Stimulated activated CD8-positive, alpha-beta memory T cell treated with anti-CD3 and anti-CD28 coated beads, Interleukin-12 subunit alpha, Interleukin-12 subunit beta, amount 100 ng/mL, for 24 hours (primary cell): Measurements from ENCODE around the gene GDF10.

ENCODE experiments used
- DNase-seq: peaks from one replicate; pipeline ENCODE4 v3.0.0-alpha.2; 2020; ENCODE audit errors: extremely low read depth

Gene GDF10

DNA sequence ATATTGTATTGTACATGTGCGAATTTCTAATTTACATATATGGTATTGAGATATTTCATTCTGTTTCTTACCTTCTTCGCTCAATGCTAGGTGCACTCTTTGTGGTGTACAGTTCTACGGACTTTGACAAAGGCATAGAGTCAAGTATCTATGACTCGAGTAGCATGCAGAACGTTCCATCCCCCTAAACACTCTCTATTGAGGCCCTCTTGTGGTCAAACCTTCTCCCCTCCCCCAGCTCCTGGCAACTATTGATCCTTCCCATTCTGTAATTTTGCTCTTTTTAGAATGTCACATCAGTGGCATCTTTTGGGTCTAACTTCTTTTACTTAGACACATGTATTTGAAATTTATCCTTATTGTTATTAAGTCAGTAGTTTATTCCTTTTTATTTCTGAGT is 30.7 kb upstream of the GDF10 start:
- no peak for DNase-seq

DNA sequence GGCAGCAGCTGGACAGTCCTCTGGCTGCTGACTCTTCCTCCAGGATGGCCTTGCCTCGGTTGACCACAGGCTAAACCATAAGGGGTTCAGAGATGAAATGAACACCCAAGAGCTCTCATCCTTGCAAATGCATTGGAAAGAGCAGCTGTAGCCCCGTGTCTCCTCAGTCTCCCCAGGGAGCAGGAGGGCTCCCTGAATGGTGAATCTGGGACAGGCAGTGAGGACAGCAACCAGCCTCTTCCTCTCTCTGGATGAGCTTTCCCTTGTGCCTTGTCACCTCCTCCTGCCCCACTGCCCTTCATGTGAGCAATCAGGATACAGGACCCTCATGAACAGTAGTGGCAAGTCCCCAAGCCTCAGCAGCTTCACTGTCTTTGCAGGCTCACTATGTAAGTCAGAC is 23.9 kb upstream of the GDF10 start:
- no peak for DNase-seq

DNA sequence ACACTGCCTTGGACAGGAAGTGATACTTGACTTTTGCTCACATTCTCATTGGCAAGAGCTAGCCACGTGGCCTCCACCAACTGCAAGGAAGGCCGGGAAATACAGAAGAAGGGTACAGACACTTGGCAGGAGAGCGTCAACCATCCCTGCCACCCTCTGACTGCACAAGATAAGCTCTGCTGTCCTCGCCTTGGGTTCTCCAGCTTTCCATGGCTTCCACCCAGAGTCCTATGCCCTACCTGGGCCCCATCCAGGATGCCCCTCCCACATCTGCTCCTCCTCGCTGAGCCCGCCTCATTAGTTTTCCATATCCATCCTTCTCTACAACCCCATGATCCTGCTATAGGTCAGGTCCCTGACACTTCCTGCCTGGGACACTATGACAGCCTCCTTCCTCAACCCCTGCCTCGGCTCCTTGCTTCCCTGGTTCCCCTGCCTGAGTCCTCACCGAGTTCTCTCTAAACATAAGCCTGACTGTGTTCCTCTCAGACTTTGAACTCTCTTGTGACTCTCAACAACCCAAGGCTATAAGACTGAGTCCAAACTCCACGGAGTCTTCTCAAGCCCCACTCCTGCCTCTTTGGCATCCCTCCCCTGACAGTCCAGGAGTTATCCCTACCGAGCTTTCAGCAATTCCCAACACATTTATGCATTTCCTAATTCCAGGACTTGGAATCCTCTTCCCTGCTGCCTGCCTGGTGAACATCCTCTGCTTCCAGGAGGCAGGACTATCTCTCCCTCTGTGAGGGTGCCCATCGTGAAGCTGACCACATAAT is 23.2 kb upstream of the GDF10 start:
- DNase-seq, result no peak

DNA sequence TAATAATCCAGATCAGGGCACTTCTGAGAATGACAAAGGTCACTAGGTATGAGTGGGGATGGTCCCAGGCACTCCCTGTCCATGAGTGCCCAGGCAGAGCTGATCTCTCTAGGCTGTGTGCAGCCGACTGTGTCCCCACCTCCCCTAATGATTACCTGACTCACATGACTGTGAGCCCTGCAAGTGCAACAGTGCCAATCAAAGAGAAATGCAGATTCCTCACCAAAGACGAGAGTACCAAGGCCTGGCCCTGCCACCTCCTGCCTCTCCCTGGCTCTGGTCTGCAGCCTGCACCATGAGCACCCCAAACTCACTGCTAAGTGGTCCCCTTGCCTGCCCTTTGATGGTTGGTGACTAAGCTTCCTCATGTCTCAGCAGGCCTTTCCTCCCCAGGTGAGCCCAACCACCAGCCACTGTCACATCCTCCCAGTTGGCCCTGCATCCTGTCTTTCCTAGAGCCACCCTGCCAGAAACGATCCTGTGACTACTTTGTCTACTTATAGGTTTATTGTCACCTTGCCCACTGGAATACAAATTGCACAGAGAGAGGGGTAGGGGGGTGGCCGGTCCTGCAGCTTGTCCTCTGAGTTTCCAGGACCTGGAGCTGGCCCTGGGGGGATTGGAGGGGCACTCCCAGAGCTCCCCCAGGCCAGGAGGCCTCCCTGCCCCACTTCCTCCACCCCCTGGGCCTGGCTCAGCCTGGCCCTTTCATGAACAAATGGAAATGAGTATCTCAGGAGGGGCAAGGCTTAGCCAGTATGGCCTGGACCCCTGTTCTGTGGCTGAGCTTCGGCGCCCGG is 22.4 kb upstream of the GDF10 start:
- DNase-seq, result no peak

DNA sequence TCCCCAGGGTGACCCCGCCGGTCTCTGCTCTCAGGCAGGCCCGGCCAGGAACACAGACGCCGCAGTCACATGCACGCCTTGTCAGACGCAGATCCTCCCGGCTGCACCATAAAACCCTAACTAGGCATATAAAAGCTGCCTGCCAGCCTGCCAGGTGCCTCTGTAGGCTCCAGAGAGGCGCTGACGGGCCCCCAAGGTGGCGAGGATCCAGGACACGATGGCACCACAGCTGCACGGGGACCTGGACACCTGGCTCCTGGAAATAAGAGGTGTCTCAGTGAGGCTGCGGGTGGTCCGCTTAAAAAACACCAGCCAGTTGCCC is 21.9 kb upstream of the GDF10 start:
- no peak for DNase-seq

DNA sequence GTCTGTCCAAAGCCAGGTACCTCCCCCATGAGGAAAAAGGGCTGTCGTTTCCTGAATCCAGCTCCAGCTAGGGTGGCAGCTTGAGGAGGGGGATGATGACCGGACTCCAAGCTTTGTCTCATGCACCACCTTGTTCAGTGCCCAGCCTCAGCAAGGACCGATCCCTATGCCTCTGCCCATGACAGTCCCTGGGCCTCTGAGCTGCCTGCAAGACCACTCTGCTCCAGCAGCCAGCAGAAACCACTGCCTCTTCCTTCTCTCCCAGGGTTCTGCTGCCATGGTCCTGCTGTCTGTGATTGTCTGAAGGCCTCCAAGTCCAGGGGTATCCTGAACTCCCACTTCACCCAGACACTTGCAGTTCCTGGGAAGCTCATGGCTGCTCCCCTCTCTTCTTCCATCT is 21.3 kb upstream of the GDF10 start:
- DNase-seq, result no peak

DNA sequence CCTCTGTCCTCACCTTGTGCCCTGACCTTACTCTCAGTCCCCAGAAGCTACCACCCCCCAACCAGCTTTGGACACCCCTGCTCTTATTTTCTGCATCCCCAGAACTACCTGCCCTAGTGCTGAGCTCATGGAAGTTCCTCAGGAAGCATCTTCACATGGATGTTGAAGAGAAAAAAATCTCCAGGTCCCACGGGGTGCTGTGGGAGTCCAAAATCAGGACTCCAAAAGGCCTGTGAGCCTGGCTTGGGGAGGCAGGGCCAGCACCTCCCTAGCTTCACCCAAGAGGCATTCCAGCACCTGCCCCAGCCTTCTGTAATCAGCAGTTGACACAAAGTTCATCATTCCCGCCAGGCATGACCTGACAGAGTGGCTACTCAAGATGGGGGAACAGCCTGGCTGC is 20.7 kb upstream of the GDF10 start:
- DNase-seq, result no peak

DNA sequence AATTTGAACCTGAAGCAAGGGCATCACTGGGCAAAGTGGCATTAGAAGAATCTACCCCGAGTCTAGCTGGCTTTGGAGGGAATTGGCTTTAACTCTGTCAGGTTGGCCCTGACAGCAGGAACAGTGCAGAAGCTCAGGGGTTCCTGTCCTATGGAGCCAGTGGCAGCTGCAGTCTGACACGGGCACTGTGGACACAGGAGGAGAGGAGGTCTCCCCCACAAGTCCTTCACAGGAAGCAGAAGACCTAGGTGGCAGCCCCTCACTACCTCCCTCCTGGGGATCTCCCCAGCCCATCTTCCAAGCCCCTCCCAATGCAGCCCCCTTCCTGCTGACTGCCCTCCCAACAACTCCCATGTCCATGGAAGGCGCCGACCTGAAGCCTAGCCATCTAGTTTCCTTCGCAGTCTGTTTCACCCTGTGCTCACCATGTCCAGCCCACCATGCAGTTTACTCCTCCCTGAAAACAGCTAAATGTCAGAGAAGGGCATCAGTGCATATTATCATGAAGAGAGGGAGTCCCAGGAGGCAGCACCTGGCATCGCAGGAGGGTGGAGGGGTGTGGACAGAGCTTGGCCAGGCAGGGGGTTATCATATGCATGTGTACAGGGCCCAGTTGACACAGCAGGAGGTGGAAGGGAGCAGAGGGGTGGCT is 17.9 kb upstream of the GDF10 start:
- no peak for DNase-seq

DNA sequence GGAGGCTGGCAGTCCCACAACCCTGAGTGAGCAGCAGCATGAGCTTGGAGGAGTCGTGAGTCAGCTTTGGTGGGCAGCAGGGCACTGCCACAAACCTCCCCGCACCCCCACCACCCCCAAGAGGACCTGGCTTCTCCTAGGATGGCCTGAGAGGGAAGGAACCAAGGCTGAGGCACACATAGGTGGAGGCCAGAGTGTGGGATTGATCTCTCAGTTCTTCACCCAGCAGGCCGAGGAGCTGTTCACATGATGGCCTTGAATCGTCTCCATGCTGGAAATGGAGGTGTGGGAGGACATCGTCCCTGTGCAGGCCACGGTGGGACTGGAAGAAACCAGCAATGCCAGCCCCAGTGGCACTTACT is 17.4 kb upstream of the GDF10 start:
- DNase-seq, result no peak

DNA sequence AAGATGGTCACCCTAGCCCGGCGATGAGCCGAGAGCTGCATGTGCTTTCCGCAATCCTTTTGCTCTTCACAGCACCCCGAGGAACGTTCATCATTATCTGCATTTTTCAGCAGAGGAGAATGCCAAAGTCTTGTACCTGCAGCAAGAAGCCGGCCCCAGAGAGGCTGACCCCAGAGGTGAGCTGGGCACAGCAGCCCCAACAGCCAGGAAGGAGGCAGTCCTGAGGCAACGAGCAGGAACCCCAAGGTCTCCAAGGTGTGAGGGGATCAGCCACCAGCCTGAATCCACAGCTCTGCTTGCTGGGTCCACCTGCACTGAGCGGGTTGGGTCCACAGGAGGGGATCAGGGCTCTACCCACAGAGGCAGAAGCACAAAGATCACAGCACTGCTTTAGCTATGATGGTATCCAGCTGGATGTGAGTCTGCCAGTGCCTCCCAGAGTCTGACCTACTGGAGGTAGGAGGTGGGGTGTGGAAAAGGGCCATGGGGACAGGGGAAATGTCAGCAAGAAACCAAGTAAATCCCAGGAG is 16.8 kb upstream of the GDF10 start:
- no peak for DNase-seq

DNA sequence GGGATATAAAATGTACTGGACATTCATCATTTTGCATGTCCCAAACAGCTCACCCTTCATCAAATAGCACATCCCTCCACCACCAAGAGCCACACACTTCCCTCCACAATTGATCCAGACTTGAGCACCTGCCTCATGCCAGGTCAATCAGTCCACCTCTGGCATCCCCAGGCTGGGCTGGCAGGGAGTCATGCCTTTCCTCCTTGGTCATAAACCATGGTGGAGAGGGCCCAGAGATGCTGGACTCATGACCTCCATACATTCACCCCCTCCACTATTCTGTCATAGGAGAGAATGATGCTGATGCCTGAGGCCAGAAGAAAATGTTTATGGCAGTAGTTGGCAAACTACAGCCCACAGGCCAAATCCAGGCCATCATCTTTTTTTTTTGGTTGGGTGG is 16.1 kb upstream of the GDF10 start:
- no peak for DNase-seq

DNA sequence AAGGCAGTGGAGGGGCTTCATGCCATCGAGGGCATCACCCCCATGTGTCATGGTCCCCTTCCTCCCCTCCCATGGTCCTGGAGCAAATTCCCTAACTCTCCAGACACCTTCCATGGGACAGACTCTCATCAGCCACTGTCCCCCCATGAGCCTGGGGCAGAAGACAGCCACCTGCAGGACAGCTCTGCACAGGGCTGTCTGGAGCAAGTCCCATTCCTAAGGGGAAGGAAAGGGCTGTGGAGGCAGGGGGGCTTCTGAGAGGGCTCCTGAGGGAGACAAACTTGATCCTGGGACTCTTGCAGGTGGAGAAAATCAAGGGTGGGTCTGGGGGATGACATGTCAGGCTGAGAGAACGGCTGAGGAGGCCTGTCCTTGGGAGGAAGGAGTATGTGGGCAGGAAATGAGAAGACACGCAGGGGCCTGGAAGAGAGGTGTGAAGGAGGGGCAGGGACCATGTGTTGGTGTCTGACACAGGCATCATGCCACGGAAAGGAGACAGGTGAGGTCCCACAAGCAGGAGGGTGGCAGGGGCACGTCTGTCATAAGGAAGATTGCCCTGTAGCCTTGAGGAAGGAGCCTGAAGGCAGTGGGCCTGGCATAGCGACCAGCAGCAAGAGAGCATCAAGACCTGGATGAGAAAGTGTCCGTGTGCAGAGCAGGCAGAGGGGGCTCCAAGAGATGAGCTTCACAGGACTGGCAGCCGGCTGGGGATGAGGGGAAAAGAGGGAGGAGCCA is 14.4 kb upstream of the GDF10 start:
- DNase-seq, result no peak

DNA sequence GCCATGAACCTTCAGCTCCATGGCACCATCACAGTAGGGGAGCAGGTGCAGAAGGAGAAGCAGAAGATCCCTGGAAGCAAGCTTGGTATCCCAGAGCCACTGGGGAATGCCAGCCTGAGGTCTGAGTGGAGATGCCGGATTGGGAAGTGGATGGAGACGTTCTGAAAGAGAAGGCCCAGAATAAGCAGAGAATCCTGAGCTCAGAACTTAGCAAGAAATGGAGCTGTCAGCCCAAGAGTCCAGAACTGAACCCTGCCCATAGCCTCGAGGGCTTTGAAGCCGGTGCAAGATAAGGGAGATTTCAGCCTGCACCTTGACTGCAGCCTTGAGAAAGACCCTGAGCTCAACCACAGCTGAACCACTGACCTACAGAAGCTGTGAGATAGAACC is 13.9 kb upstream of the GDF10 start:
- no peak for DNase-seq

DNA sequence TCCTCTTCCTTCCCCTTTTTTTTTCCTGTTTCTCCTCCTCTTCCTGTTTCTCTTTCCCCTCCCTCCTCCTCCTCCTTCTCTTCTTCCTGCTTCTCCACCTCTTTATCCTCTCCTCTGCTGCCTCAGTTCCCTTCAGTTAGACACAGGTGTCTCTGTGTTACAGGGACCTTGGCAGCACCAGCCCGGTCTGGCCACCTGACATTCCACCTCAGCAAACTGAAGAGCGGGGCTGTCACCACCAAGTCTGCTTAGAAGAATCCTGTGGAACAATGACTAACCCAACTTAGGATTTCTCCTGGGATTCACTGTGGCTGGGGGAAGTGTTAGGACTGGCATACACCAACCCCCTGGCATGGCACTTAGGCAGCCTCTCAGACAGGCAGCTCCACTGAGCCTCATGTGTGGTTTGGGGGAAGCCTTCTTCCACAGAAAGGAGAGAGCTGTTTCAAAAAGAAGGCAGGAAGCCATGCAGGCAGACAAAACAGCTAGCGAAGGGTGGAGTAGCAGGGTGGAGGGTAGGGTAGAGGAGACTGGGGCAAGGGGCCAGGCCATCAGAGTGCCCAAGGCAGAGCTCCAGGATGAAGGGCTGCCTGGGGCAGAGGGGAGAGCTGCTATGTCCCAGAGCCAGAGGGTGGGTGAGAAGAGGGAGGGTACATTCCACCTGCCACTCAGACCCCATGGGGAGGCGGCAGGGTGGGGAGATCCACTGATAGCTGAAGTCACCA is 13.2 kb upstream of the GDF10 start:
- no peak for DNase-seq

DNA sequence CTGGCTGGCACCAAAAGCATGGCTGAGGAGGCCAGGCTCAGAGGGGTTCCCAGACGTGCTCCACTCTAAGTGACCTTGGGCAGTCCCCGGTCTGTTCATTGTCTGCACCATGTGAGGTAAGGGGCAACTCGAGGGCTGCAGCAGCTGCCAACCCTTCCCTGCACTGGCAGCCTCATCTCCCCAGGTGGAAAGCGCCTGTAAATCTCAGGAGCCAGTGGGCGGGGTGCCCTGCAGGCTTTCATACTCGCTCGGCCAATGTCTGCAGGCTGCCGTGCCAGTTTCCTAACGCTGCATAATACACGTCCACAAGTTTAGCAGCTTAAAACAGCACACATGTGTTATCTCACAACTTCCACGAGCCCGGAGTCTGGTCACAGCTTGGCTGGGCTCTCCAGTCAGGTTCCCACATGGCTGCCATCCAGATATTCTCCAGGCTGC is 12.6 kb upstream of the GDF10 start:
- no peak for DNase-seq

DNA sequence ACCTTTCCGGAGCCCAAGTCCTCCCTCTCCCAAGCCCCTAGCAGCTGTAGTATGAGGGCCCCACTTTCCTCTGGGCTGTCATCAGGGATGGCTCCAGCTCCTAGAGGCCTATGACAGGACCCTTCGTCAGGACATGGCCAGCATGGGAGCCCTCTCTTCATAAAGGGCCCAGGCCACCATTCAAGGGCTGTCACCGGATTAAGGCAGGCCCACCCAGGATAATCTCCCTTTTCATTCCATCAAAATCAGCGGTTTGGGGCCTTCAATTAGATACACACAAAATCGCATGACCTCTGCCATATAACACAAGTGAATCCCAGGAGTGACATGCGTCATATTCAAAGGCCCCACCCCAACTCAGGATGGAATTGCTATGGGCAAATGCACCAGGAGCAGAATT is 12.2 kb upstream of the GDF10 start:
- DNase-seq, result no peak

DNA sequence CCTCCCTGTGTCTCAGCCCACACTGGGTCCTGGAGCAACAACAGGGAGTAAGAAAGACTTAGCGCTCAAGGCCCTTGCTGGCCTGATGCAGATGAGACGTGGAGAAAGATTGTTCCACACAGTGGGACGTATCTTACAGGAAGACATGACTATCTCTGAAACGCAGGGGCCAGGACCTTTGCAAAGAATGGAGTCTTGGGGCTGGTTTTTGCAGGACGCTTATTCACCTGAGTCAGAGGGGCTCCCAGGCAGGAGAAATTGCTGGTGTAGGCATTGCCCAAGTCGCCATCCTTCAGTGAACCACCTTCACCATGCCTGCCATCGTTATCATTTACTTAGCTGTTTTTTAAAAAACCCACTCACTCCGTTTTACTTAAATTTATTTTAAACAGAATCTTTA is 11.8 kb upstream of the GDF10 start:
- no peak for DNase-seq

DNA sequence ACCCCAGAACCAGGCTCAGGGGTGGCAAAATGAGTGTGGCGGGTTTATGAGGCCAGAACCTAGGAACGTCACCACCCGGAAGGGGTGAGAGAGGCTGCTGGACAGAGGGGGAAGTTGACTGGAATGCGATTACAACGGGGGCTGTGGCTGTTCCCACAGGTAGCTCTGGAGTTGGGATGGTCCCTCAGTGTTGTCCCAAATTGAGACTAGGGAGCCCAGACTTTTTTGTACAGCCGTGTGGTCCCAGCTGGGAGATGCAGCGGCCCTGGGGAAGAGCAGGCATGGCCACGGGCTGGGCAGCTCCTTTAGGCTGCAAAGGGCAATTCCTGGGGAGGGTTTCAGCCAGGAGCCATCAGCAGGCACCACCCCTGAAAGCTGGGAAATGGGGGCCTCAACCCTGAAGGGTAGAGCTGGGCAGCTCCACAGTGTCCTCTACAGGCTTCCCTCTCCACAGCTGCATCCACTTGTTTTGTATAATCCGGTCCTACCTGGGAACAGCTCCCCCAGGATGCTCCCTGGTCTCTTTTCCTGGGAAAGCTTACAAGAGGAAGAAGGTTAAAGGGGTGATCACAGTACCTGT is 11.0 kb upstream of the GDF10 start:
- no peak for DNase-seq

DNA sequence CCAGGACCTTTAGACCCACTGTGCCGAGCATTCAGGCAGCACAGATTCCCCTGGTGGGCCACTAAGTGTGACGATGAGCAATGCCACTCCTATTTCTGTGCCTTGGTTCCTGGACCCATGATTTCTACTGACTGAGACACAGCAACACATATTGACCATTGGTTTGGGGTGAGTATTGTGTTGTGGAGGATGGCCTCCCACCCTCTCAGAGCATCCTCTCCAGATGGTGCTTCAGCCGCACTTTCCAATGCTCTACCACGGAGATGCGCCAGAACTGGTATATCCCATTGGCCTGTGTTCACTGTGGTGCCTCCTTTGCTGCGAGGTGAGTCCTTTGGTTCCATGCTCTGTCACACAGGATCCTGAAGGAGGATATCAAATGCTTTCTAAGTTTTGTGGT is 10.1 kb upstream of the GDF10 start:
- DNase-seq, result no peak

DNA sequence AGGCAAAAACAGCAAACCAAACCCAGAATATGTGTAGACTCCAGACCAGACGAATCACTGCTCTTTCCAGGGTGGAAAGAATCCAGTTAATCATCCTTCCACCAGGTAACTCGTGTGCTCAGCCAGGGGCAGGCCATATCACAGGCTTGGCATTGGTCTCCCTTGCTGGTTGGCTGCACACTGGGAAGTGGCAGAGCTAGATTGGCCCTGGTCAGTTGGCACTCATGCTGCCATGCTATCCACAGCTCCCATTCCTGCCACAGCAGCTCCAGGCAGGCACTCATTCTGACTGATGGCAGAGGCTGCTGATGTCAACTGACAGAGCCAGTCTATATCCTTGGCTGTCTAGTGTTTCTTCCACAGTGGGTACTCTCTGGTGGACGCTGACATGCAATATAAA is 9.7 kb upstream of the GDF10 start:
- DNase-seq, result no peak

DNA sequence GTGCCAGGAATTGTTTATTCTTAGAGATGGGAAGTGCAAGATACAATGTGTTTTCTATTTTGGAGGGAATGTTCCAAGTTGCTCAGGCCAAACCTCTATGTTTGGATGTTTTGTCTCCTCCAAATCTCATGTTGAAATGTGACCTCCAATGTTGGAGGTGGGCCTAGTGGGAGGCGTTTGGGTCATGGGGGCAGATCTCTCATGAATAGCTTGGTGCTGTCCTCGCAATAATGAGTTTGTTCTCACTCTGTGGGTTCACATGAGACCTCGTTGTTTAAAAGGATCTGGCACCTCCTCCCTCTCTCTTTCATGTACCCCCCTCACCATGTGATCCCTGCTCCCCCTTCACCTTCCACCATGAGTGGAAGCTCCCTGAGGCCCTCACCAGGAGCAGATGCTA is 8.3 kb upstream of the GDF10 start:
- no peak for DNase-seq
